Measurements from ENCODE around the gene SPINK6.

Gene SPINK6

GRCh38 chr5:148221508-148221907 is 18.7 kb downstream of the SPINK6 start:
- Histone ChIP-seq H3K9me3 (no peaks in the 10 kb centered on the region), H3K36me3 (no peaks in the 10 kb centered on the region), H3K27me3 (no peaks in the 10 kb centered on the region), H3K4me3 (no peak overlapping the region), H3K27ac (no peak overlapping the region), H3K4me1 (no peaks in the 10 kb centered on the region)
- intact Hi-C loops (cut with DNase I; ENCODE audit: low total_unique reads), result no loop called here
- no peak for TF ChIP-seq CTCF (IDR thresholded peaks at IDR 0.05)
- no peak for DNase-seq

DNA sequence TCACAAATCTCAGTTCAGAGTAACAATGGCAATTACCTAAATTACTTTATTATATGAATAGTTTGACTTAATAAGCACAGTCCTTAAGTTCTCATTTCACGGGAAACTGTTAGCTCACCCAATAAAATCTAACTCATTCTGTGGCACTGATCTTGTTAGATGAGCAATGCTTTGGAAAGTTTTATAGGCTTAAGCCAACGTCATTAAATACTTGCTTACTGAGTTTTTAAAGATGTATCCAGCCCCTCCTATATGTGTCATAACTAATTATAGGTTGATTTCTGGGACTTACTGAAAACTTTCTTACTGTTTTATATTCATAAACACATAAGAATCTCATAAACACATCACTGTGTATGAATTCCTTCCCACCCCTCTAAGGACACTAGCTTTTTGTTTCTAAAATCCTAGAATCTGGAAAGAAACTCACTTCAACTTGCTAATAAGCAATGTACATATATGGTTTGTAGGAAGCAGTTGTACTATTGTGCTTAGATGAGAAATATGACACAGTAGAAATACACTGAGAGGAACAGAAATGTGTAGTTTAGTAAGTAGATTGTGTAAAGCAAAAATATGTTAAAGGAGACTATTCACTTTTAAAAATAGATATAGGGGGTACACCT is 21.4 kb downstream of the SPINK6 start:
- H3K4me1 ChIP-seq, result no peaks in the 10 kb centered on the region
- no peak for TF ChIP-seq CTCF (IDR thresholded peaks at IDR 0.05)
- intact Hi-C loops (cut with DNase I; ENCODE audit: low total_unique reads), result no loop called here

DNA sequence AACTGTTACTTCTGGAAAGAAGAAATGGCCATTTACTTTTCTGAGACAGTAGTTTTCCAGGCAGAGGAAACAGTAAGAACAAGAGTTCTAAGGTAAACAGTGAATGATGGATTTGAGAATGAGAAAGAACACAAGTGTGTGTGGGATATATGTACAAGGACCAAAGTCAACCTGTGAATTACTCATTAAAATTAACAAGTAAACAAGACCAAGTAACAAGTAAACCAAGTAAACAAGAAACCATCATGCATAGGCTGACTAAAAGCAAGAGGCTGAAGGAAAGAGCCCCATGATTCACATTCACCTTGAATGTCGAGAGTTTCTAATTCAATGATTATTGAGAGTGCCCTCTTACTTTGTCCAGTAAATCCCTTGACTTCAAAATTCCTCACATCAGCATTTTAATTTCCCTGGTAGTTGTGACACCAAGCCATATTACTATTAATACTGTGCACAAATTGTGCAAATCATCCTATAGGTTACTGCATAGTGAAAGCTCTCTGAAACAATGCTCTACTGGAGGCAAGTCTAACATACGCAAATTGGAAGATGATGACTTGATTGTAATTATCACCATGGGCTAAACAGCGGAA is 25.6 kb downstream of the SPINK6 start:
- intact Hi-C loops (cut with DNase I; ENCODE audit: low total_unique reads), result no loop called here
- Histone ChIP-seq H3K36me3 (no peaks in the 10 kb centered on the region), H3K4me1 (no peaks in the 10 kb centered on the region), H3K27ac (no peak overlapping the region), H3K9me3 (no peaks in the 10 kb centered on the region), H3K27me3 (no peaks in the 10 kb centered on the region), H3K4me3 (no peak overlapping the region)
- no peak for TF ChIP-seq CTCF (IDR thresholded peaks at IDR 0.05)
- DNase-seq, result no peak

More for the DNA sequence above, 21.4 kb downstream of the SPINK6 start:
- H3K27me3 ChIP-seq, result no peaks in the 10 kb centered on the region
- H3K9me3 ChIP-seq, result no peaks in the 10 kb centered on the region
- no peak overlapping the region for H3K4me3 ChIP-seq
- H3K27ac ChIP-seq, result no peak overlapping the region
- DNase-seq, result no peak
- H3K36me3 ChIP-seq, result no peaks in the 10 kb centered on the region

GRCh38 chr5:148229840-148230239 is 27.0 kb downstream of the SPINK6 start:
- no peak for TF ChIP-seq CTCF (IDR thresholded peaks at IDR 0.05)
- Histone ChIP-seq H3K36me3 (no peaks in the 10 kb centered on the region), H3K4me1 (no peaks in the 10 kb centered on the region), H3K27me3 (no peaks in the 10 kb centered on the region), H3K4me3 (no peak overlapping the region), H3K9me3 (no peaks in the 10 kb centered on the region), H3K27ac (no peak overlapping the region)
- DNase-seq, result no peak
- intact Hi-C loops (cut with DNase I; ENCODE audit: low total_unique reads), result no loop called here

- Histone ChIP-seq H3K4me1 (no peaks in the 10 kb centered on the region), H3K9me3 (no peaks in the 10 kb centered on the region), H3K36me3 (no peaks in the 10 kb centered on the region), H3K27ac (no peak overlapping the region), H3K4me3 (no peak overlapping the region), H3K27me3 (no peaks in the 10 kb centered on the region)
- intact Hi-C loops (cut with DNase I; ENCODE audit: low total_unique reads), result no loop called here
- DNase-seq, result no peak
- TF ChIP-seq CTCF (IDR thresholded peaks at IDR 0.05), result no peak
Measured at GRCh38 chr5:148230240-148230639, 27.4 kb downstream of the SPINK6 start.

Measured in tibial artery (tissue), 4 donors.